DMS53 treated with DMSO at 0.1 percent for 48 hours (cell line): ENCODE results near the gene CD72.
A peak's percentile ranks its signal among the peaks of the same experiment; 100 is the strongest.
"Not testable (repeated sequence)": the region's sequence is repeated elsewhere in the genome, so short reads cannot be mapped to it uniquely, and the experiment has no call there.

ENCODE experiments used
- DNase-seq: peaks from one replicate; lab custom pipeline; 2025; ENCODE audit not compliant: unreplicated experiment; lab: John Stamatoyannopoulos, UW

The CD72 gene

GRCh38 chr9:35618854-35619799 lies 914 bp upstream of the CD72 start:
- no peak for DNase-seq

GRCh38 chr9:35617548-35617947 lies 665 bp downstream of the CD72 start:
- DNase-seq: no peak

- peak; percentile 30 for DNase-seq
Measured at GRCh38 chr9:35616681-35617459, 1.3 kb downstream of the CD72 start.

GRCh38 chr9:35615981-35616680 lies 2.1 kb downstream of the CD72 start:
- DNase-seq: no peak

- DNase-seq: no peak
Measured at GRCh38 chr9:35612843-35613242, 5.4 kb downstream of the CD72 start.

GRCh38 chr9:35612066-35612465 lies 6.1 kb downstream of the CD72 start:
- DNase-seq: not testable (repeated sequence)

GRCh38 chr9:35611230-35611797 lies 6.9 kb downstream of the CD72 start:
- no peak for DNase-seq

- no peak for DNase-seq
Measured at GRCh38 chr9:35609820-35610163, 8.4 kb downstream of the CD72 start.

- no peak for DNase-seq
Measured at GRCh38 chr9:35609001-35609819, 9.0 kb downstream of the CD72 start.

- no peak for DNase-seq
Measured at GRCh38 chr9:35608221-35608620, 10.0 kb downstream of the CD72 start.

- no peak for DNase-seq
Measured at GRCh38 chr9:35606726-35607125, 11.5 kb downstream of the CD72 start.

GRCh38 chr9:35606138-35606504 lies 12.1 kb downstream of the CD72 start:
- no peak for DNase-seq

GRCh38 chr9:35605351-35606137 lies 12.7 kb downstream of the CD72 start:
- DNase-seq: no peak

- peak; percentile 53 for DNase-seq
Measured at GRCh38 chr9:35604578-35605350, 13.4 kb downstream of the CD72 start, which contains the start of gene TESK1. Gene TESK1, plus strand, starts transcription at chr9:35605262. Its CDS starts 358 bp downstream, at chr9:35605620.

- peak; percentile 95 for DNase-seq
Measured at GRCh38 chr9:35603986-35604577, 14.1 kb downstream of the CD72 start.

GRCh38 chr9:35603506-35603985 lies 14.7 kb downstream of the CD72 start:
- DNase-seq: no peak

- DNase-seq: no peak
Measured at GRCh38 chr9:35599763-35600604, 18.2 kb downstream of the CD72 start.
